A549 (cell line): Measurements from ENCODE around the gene UBIAD1. TPM values are rescaled to one million over a fixed set of nuclear protein-coding genes. Genes with fewer than 3 reads are reported as not detected.
A peak's percentile ranks its signal among the peaks of the same experiment; 100 is the strongest.

Source experiments
- ATAC-seq, 2 experiments: fragments of 200-7000 bp in 1 of 2; fragments of >200 bp in 1 of 2; cut with Nextera tagmentation in 1 of 2; cut with Tn5 transposase in 1 of 2; 3 replicates each; pipeline versions ENCODE4 v1.8.0 to v1.9.1; 2018 to 2020; ENCODE audit warnings: mild to moderate bottlenecking in 1 of 2, moderate library complexity in 1 of 2
- CTCF ChIA-PET: fragments of 300-600 bp; sonication (Branson Sonifier 250); formaldehyde crosslinking; extraction: SDS; loops from one replicate; lab custom pipeline; 2021; ENCODE audit warnings: antibody characterized with exemption, inconsistent platforms; lab: Yijun Ruan, JAX
- POLR2A ChIA-PET: fragments of 350-600 bp; formaldehyde crosslinking; extraction: SDS; loops from one replicate; lab custom pipeline; 2021; ENCODE audit warnings: antibody characterized with exemption, inconsistent platforms; lab: Yijun Ruan, JAX
- DNase-seq, 2 experiments: peaks; one replicate each; pipeline versions ENCODE4 v3.0.0 to v3.0.0-alpha.2; 2011 to 2016; ENCODE audit warnings: low read depth in 1 of 2, low spot score in 1 of 2
- FAIRE-seq: peaks from 2 replicates; lab custom pipeline; 2011; peaks lifted over from hg19 to GRCh38; lab: Jason Lieb, UNC
- H3K27ac ChIP-seq, 2 experiments: fragments of >200 bp; sonication (Bioruptor Twin); formaldehyde crosslinking; 3 replicates each; pipeline ENCODE4 v1.5.1; 2016 to 2017
- H3K4me1 ChIP-seq: fragments of >200 bp; sonication (Bioruptor Twin); formaldehyde crosslinking; 3 replicates; pipeline ENCODE4 v1.6.1; 2016
- H3K4me2 ChIP-seq: fragments of >200 bp; sonication (Bioruptor Twin); formaldehyde crosslinking; 3 replicates; pipeline ENCODE4 v1.6.1; 2016
- H3K4me3 ChIP-seq: fragments of >200 bp; sonication (Bioruptor Twin); formaldehyde crosslinking; 3 replicates; pipeline ENCODE4 v1.5.1; 2016
- H3K9me3 ChIP-seq: fragments of >200 bp; sonication (Bioruptor Twin); formaldehyde crosslinking; 3 replicates; pipeline ENCODE4 v1.6.1; 2016
- CEBPB ChIP-seq, 2 experiments: fragments of >200 bp in 1 of 2; sonication (Bioruptor Twin) in 1 of 2; formaldehyde crosslinking in 1 of 2; IDR thresholded peaks; 2 replicates each; pipeline ENCODE4 v1.6.1; 2012 to 2016
- CHD2 ChIP-seq: fragments of 150-350 bp; IDR thresholded peaks from 2 replicates; pipeline ENCODE4 v1.6.1; 2014; ENCODE audit warnings: low read length; ENCODE audit not compliant: partially characterized antibody
- CHD4 ChIP-seq: fragments of 200-600 bp; sonication (generic); IDR thresholded peaks from 2 replicates; pipeline ENCODE4 v1.6.1; 2016; ENCODE audit warnings: antibody characterized with exemption, mild to moderate bottlenecking, borderline replicate concordance
- CTCF ChIP-seq: fragments of >200 bp; sonication (Bioruptor Twin); formaldehyde crosslinking; IDR thresholded peaks from 3 replicates; pipeline ENCODE4 v1.5.1; 2016
- E2F6 ChIP-seq: IDR thresholded peaks from 2 replicates; pipeline ENCODE4 v1.6.1; 2012; ENCODE audit warnings: low read depth, borderline replicate concordance
- EHF ChIP-seq: fragments of 250-450 bp; sonication (Bioruptor Pico); IDR thresholded peaks from 2 replicates; pipeline ENCODE4 v1.5.0; 2020; ENCODE audit warnings: mild to moderate bottlenecking
- ESRRA ChIP-seq: fragments of 150-350 bp; IDR thresholded peaks from 2 replicates; pipeline ENCODE4 v1.6.1; 2014; ENCODE audit warnings: mild to moderate bottlenecking, low read length, borderline replicate concordance
- FOXS1 ChIP-seq: fragments of 250-450 bp; sonication (Bioruptor Pico); IDR thresholded peaks from 2 replicates; pipeline ENCODE4 v1.5.0; 2020; ENCODE audit warnings: mild to moderate bottlenecking, moderate library complexity
- GATA3 ChIP-seq: IDR thresholded peaks from 2 replicates; pipeline ENCODE4 v1.6.1; 2012; ENCODE audit warnings: borderline replicate concordance
- HEYL ChIP-seq: fragments of 250-450 bp; sonication (Bioruptor Pico); IDR thresholded peaks from 2 replicates; pipeline ENCODE4 v1.8.0; 2021; ENCODE audit warnings: mild to moderate bottlenecking, moderate library complexity
- HOXA7 ChIP-seq: fragments of 250-450 bp; sonication (Bioruptor Pico); IDR thresholded peaks from 2 replicates; pipeline ENCODE4 v1.5.0; 2020; ENCODE audit warnings: mild to moderate bottlenecking, moderate library complexity
- HOXB5 ChIP-seq: fragments of 250-450 bp; sonication (Bioruptor Pico); IDR thresholded peaks from 2 replicates; pipeline ENCODE4 v1.5.0; 2020; ENCODE audit warnings: mild to moderate bottlenecking, moderate library complexity
- JUN ChIP-seq, 2 experiments: fragments of >200 bp; sonication (Bioruptor Twin); formaldehyde crosslinking; IDR thresholded peaks; 2 replicates in 1 of 2; 3 replicates in 1 of 2; pipeline ENCODE4 v1.6.1; 2016 to 2017
- JUNB ChIP-seq: fragments of >200 bp; sonication (Bioruptor Twin); formaldehyde crosslinking; IDR thresholded peaks from 2 replicates; pipeline ENCODE4 v1.6.1; 2016
- KDM1A ChIP-seq: fragments of 200-600 bp; sonication (generic); IDR thresholded peaks from 2 replicates; pipeline ENCODE4 v1.6.1; 2016; ENCODE audit warnings: low read depth, mild to moderate bottlenecking
- KDM5A ChIP-seq: fragments of 200-600 bp; sonication (generic); IDR thresholded peaks from 2 replicates; pipeline ENCODE4 v1.6.1; 2016; ENCODE audit warnings: antibody characterized with exemption, mild to moderate bottlenecking
- MAZ ChIP-seq: fragments of 150-350 bp; IDR thresholded peaks from 2 replicates; pipeline ENCODE4 v1.6.1; 2014; ENCODE audit warnings: antibody characterized with exemption, low read depth, low read length, borderline replicate concordance
- PBX3 ChIP-seq: IDR thresholded peaks from 2 replicates; pipeline ENCODE4 v1.6.1; 2012
- PHF8 ChIP-seq: fragments of 200-600 bp; sonication (generic); IDR thresholded peaks from 2 replicates; pipeline ENCODE4 v1.6.1; 2016; ENCODE audit warnings: low read depth, mild to moderate bottlenecking, antibody characterized with exemption, moderate library complexity, borderline replicate concordance
- POLR2A ChIP-seq: IDR thresholded peaks from 2 replicates; pipeline ENCODE4 v1.6.1; 2012; ENCODE audit warnings: mild to moderate bottlenecking, low read length
- RCOR1 ChIP-seq: fragments of 150-350 bp; IDR thresholded peaks from 2 replicates; pipeline ENCODE4 v1.6.1; 2014; ENCODE audit warnings: antibody characterized with exemption, low read length, low read depth
- RNF2 ChIP-seq: fragments of 200-600 bp; sonication (generic); IDR thresholded peaks from 2 replicates; pipeline ENCODE4 v1.6.1; 2016; ENCODE audit warnings: low read depth, mild to moderate bottlenecking, antibody characterized with exemption, moderate library complexity, borderline replicate concordance
- SMC3 ChIP-seq: fragments of >200 bp; sonication (Bioruptor Twin); formaldehyde crosslinking; IDR thresholded peaks from 3 replicates; pipeline ENCODE4 v1.6.1; 2018; ENCODE audit warnings: inconsistent platforms
- SREBF2 ChIP-seq: fragments of 450-650 bp; IDR thresholded peaks from 2 replicates; pipeline ENCODE4 v1.6.1; 2014; ENCODE audit warnings: mild to moderate bottlenecking, moderate library complexity
- ZC3H11A ChIP-seq: fragments of 450-650 bp; IDR thresholded peaks from 2 replicates; pipeline ENCODE4 v1.6.1; 2014; ENCODE audit warnings: antibody characterized with exemption, mild to moderate bottlenecking
- ZSCAN20 ChIP-seq: fragments of 250-450 bp; sonication (Bioruptor Pico); IDR thresholded peaks from 2 replicates; pipeline ENCODE4 v1.8.0; 2022; ENCODE audit warnings: mild to moderate bottlenecking, moderate library complexity
- WGBS: methylation state at CpG from one replicate; pipeline ENCODE4 v1.1.6; 2017; ENCODE audit errors: missing lambda C conversion rate; 5-methylcytosine and 5-hydroxymethylcytosine counted together
- polyA plus RNA-seq, 4 experiments: library from polyadenylated mRNA; depleted of rRNA in 3 of 4; stranded (reverse); fragments of >200 nt; fragmentation: RNase III in 1 of 4; extraction: RNeasy Plus Mini Kit Qiagen cat#74134 plus additional on column Dnase treatment in 1 of 4; gene quantifications; 2 replicates in 3 of 4; 3 replicates in 1 of 4; pipeline ENCODE4 v1.2.3, GENCODE V29; 2011 to 2017
- TF ChIP-seq, protein P1 (sequence below): fragments of 200-600 bp; sonication (generic); IDR thresholded peaks from 2 replicates; pipeline ENCODE4 v1.6.1; 2016; ENCODE audit warnings: antibody characterized with exemption, mild to moderate bottlenecking, moderate library complexity
- TF ChIP-seq, protein P2 (sequence below): fragments of >200 bp; sonication (Bioruptor Twin); formaldehyde crosslinking; IDR thresholded peaks from 3 replicates; pipeline ENCODE4 v1.6.1; 2016
- TF ChIP-seq, protein P3 (sequence below): IDR thresholded peaks from 2 replicates; pipeline ENCODE4 v1.6.1; 2012

UBIAD1 gene
- polyA plus RNA-seq, 2 of the 4 experiments (the other 2 are of a cell fraction): 9.9 to 14.9 TPM

- no peak for FAIRE-seq
- Histone ChIP-seq H3K4me1 (peaks cover 5% of the 10 kb centered on the region; the same call in 1 of the 3 replicates), H3K4me2 (no peak overlapping the region), H3K27ac (no peak overlapping the region), H3K9me3 (no peaks in the 10 kb centered on the region), H3K4me3 (no peak overlapping the region)
- WGBS: 100% methylated on average over 1 of the region's 1 CpG
- ChIA-PET CTCF (no interaction called here), POLR2A (no interaction called here)
- TF ChIP-seq HOXB5 (CRISPR knock-in tag): no peak
- TF ChIP-seq, protein P1, sequence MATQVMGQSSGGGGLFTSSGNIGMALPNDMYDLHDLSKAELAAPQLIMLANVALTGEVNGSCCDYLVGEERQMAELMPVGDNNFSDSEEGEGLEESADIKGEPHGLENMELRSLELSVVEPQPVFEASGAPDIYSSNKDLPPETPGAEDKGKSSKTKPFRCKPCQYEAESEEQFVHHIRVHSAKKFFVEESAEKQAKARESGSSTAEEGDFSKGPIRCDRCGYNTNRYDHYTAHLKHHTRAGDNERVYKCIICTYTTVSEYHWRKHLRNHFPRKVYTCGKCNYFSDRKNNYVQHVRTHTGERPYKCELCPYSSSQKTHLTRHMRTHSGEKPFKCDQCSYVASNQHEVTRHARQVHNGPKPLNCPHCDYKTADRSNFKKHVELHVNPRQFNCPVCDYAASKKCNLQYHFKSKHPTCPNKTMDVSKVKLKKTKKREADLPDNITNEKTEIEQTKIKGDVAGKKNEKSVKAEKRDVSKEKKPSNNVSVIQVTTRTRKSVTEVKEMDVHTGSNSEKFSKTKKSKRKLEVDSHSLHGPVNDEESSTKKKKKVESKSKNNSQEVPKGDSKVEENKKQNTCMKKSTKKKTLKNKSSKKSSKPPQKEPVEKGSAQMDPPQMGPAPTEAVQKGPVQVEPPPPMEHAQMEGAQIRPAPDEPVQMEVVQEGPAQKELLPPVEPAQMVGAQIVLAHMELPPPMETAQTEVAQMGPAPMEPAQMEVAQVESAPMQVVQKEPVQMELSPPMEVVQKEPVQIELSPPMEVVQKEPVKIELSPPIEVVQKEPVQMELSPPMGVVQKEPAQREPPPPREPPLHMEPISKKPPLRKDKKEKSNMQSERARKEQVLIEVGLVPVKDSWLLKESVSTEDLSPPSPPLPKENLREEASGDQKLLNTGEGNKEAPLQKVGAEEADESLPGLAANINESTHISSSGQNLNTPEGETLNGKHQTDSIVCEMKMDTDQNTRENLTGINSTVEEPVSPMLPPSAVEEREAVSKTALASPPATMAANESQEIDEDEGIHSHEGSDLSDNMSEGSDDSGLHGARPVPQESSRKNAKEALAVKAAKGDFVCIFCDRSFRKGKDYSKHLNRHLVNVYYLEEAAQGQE: no peak
- no peak for TF ChIP-seq GATA3
- no peak for TF ChIP-seq EHF (CRISPR knock-in tag)
- TF ChIP-seq KDM1A: no peak
- no peak for TF ChIP-seq POLR2A
- no peak for TF ChIP-seq CEBPB (IDR thresholded peaks at IDR 0.05)
- TF ChIP-seq CHD2: no peak
- no peak for TF ChIP-seq ZC3H11A
- TF ChIP-seq E2F6: no peak
- no peak for TF ChIP-seq RCOR1
- TF ChIP-seq ESRRA: no peak
- TF ChIP-seq KDM5A: no peak
- TF ChIP-seq CHD4: no peak
- no peak for DNase-seq
- ATAC-seq: no peak
Observed at GRCh38 chr1:11256299-11256698, 16.7 kb upstream of the UBIAD1 start.

- H3K9me3 ChIP-seq: no peaks in the 10 kb centered on the region
- peak within 1 kb of the TSS; percentile 99 for H3K4me3 ChIP-seq
- peak; percentile 94 to 99 for DNase-seq
- H3K27ac ChIP-seq: peak within 1 kb of the TSS; percentile 94 to 96
- no peak for TF ChIP-seq SMC3
- TF ChIP-seq ZSCAN20 (CRISPR knock-in tag): no peak
- peak; percentile 59 for TF ChIP-seq POLR2A
- no peak for TF ChIP-seq SREBF2
- TF ChIP-seq, protein P2, sequence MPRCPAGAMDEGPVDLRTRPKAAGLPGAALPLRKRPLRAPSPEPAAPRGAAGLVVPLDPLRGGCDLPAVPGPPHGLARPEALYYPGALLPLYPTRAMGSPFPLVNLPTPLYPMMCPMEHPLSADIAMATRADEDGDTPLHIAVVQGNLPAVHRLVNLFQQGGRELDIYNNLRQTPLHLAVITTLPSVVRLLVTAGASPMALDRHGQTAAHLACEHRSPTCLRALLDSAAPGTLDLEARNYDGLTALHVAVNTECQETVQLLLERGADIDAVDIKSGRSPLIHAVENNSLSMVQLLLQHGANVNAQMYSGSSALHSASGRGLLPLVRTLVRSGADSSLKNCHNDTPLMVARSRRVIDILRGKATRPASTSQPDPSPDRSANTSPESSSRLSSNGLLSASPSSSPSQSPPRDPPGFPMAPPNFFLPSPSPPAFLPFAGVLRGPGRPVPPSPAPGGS: peak; percentile 45; the same call in 1 of the 3 replicates
- no peak for TF ChIP-seq RNF2
- TF ChIP-seq PHF8: peak; percentile 73; the same call in 1 of the 2 replicates
- TF ChIP-seq PBX3: peak; percentile 93
- TF ChIP-seq, protein P3, sequence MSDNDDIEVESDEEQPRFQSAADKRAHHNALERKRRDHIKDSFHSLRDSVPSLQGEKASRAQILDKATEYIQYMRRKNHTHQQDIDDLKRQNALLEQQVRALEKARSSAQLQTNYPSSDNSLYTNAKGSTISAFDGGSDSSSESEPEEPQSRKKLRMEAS: peak; percentile 61
- no peak for TF ChIP-seq MAZ
- TF ChIP-seq HEYL (CRISPR knock-in tag): no peak
- TF ChIP-seq FOXS1 (CRISPR knock-in tag): no peak
- no peak for TF ChIP-seq CHD4
- no peak for TF ChIP-seq JUNB
- no peak for TF ChIP-seq CTCF
- 0 out of 2 replicates have a peak, but pooled peaks have one; percentile 26 for TF ChIP-seq KDM5A
- TF ChIP-seq HOXA7: no peak
- TF ChIP-seq JUN (IDR thresholded peaks at IDR 0.05): peak; percentile 40 to 41; a peak in 1 of 5 replicates
- ChIA-PET POLR2A (interaction anchor here (0.5 to 2.5 kb wide), 12 partner anchors 9 to 402 kb away, joined by 3 to 34 read pairs (median 4); partner anchors contain the start of genes EXOSC10, FBXO6 and UBIAD1), CTCF (interaction anchor here (0.8 to 1.8 kb wide), 4 partner anchors 9 to 383 kb away, joined by 3 to 6 read pairs (median 4); no protein-coding TSS in a partner anchor)
- peak; percentile 100 for ATAC-seq
- no peak for FAIRE-seq
- H3K4me2 ChIP-seq: peak within 1 kb of the TSS; percentile 95
- peaks cover 5% of the 10 kb centered on the region; the same call in 1 of the 3 replicates for H3K4me1 ChIP-seq
- WGBS: 0% methylated on average over 32 of the region's 60 CpGs
Observed at GRCh38 chr1:11262171-11263049, 10.6 kb upstream of the UBIAD1 start, which contains the start of gene MTOR. TSS of gene MTOR (minus strand) at chr1:11262551. CDS start at chr1:11259409, 3,142 bp downstream.
